Measurements from ENCODE around the gene PRKG1.

DNA sequence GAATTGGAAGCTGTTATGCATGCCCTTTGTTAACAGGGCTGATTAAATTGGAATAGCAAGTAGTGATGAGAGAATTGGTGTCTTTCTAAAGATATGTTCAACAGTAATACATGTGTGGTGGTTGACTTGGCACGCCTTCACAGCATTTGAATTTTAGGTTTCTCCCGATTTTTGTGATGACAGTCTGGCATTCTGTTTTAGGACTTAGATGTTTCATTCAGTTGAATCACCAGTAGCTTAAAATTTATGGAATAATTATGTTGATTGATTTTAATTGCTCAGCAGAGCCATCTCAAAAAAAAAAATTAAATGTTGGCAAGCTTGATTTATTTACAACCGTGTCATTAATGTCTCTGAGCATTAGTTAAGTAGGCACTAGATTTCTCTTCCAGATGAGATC, 405.4 kb downstream of the PRKG1 start:
- TF ChIP-seq, protein P1, sequence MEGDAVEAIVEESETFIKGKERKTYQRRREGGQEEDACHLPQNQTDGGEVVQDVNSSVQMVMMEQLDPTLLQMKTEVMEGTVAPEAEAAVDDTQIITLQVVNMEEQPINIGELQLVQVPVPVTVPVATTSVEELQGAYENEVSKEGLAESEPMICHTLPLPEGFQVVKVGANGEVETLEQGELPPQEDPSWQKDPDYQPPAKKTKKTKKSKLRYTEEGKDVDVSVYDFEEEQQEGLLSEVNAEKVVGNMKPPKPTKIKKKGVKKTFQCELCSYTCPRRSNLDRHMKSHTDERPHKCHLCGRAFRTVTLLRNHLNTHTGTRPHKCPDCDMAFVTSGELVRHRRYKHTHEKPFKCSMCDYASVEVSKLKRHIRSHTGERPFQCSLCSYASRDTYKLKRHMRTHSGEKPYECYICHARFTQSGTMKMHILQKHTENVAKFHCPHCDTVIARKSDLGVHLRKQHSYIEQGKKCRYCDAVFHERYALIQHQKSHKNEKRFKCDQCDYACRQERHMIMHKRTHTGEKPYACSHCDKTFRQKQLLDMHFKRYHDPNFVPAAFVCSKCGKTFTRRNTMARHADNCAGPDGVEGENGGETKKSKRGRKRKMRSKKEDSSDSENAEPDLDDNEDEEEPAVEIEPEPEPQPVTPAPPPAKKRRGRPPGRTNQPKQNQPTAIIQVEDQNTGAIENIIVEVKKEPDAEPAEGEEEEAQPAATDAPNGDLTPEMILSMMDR (IDR thresholded peaks at IDR 0.05), result no peak
- TF ChIP-seq ZFX (IDR thresholded peaks at IDR 0.05; ENCODE audit: borderline replicate concordance), result no peak
